CD4-positive, alpha-beta T cell treated with Interleukin-4 for 1 hour (primary cell): ENCODE measurements around the gene IQCF5.
"Not testable (repeated sequence)": the region's sequence is repeated elsewhere in the genome, so short reads cannot be mapped to it uniquely, and the experiment has no call there.

Experiments used
- DNase-seq, 2 donors: peaks; one replicate each; pipeline ENCODE4 v3.0.0-alpha.2; 2020 to 2022

The IQCF5 gene

DNA sequence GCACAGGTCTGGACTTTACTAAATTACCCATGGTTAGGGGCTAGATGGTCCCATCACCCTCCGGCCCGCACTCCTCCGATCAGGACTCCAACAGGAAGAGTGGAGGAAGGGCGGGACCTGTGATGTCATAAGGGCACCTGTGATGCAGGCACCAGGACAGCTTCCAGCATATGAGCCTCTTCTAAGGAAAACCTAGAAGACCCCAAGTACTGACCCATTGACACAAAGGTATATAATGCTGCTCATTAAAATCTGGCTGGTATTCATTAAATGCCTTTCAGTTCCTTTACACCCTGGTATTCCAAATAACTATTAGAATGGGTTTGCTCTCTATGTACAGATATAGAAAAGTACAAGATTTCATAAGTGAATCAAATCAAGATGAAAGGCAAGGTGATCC, at the start of gene IQCF5:
Gene IQCF5 (minus strand): TSS at position 101 of the 400 bp plus-strand sequence. CDS start 70 bp downstream, at position 31.
- DNase-seq: no peak

GRCh38 chr3:51921081-51921578, 45.7 kb upstream of the IQCF5 start:
- DNase-seq: no peak

- DNase-seq: no peak
Observed at GRCh38 chr3:51916418-51916817, 41.0 kb upstream of the IQCF5 start.

DNA sequence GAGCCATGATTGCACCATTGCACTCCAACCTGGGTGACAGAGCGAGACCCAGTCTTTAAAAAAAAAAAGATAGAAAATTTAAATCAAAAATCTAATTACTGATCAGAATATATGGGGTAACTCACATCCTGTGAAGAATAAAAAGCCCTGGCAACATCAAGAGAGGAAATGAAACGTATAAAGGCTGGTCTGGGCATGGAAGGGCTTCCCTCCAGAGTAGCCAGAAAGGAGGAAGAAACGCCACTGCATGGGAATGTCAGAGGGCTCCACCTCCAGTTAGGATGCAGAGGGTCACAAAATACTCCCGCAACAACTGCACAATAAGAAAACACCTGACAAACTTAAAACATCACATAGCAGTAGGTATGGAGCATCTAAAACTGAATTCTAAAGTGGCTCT, 32.6 kb upstream of the IQCF5 start:
- DNase-seq: no peak

GRCh38 chr3:51904034-51904823, 28.8 kb upstream of the IQCF5 start:
- DNase-seq: no peak

GRCh38 chr3:51902361-51902760, 27.0 kb upstream of the IQCF5 start:
- DNase-seq: not testable (repeated sequence)

- not testable (repeated sequence) for DNase-seq
Observed at GRCh38 chr3:51900043-51900442, 24.6 kb upstream of the IQCF5 start.

DNA sequence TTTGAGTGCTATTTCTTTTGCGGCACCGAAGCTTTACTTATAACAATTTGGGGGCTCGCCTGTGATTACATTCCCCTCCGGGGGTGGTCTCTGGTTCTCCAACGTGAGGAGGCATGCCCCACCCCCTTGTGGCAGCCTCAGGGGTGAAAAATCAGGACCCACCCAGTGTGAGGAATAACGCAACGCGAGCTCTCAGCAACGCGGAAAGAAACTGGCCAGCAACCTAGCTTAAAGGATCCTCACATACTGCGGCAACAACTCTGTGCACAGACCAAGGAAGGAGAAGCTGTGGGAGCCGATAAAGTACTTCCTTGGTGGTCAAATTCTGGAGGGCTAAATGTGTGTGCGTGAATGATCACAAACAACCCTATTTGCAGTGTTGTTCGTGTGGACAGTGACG, 22.0 kb upstream of the IQCF5 start:
- DNase-seq: no peak

DNA sequence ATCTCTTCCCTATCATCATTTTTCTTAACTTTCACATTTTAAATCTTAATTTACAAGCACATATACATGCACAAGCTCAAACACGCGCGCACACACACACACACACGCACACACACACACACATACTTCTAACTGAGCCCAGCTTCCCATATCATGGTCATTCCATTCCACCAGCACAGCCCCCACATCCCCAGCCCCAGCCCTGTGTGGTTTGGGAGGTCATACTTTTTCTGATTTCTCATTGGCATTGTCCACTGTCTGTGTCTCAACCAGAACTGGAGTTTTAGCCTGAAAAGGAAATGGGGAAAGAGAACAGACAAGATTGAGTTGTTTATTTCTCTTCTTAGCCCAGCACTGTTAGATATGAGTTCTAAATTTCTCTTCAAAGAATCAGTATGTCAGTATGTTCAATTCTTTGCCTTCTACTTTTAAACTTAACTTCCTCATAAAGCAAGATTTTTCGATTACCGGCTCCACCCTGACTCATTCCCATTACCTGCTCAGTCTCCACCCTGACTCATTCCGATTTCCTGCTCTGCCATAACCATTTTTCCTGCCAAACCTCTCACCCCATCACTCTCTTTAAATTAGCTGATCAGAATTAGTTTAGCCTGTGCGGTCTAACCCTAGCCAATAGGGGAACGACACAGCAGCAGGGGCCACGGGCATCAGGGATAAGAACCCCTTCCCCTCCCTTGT, 21.4 kb upstream of the IQCF5 start:
- no peak for DNase-seq

- no peak for DNase-seq
Observed at GRCh38 chr3:51894939-51895338, 19.5 kb upstream of the IQCF5 start.

GRCh38 chr3:51894391-51894790, 19.0 kb upstream of the IQCF5 start:
- no peak for DNase-seq

- DNase-seq: no peak
Observed at GRCh38 chr3:51891242-51892039, 16.0 kb upstream of the IQCF5 start.

DNA sequence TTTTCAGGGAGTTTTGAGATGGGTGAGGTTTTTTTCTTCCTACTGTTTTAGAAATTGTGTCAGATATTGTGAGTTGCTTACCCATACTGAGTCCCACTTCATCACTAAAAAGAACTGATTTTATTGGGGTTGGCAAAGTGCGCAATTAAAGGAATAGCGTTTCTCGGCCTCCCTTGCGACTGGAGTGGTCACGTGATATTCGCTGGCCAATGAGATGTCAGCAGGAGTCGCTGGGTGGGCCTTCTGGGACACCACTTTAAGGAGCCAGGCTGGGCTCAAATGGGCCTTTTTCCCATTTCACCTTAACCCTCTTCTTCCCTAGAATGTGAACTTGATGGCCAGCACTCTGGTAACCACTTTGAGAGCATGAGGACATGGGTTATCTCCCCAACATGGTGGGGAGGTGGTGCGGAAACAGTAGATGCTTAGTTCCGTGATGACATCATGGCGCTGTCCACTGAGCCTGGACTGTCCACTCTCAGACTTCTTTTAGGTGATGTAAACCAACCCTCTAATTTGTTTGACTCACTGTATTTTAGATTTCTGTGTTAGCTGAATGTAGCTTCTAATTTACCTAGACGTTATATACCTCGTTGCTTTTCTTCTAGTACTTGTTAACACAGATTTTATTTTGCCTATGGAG, 13.2 kb upstream of the IQCF5 start:
- no peak for DNase-seq

DNA sequence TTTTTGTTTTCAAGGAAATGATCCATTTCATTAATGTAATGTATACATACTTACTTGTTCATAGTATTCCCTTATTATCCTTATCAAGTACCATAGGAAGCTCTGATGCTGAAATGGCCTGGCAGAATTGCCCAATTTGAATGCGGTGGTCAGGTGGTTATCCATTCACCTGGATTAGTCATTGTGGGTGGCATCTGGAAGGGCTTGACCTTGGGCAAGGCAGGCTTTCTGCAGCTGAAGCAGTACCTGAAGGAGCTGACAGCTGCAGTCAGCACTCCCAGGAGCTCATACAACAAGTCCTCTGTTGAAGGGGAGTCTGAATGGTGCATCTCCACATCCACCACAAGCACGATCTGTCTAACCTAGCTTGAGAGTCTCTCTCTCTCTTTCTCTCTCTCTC, 12.2 kb upstream of the IQCF5 start:
- no peak for DNase-seq

DNA sequence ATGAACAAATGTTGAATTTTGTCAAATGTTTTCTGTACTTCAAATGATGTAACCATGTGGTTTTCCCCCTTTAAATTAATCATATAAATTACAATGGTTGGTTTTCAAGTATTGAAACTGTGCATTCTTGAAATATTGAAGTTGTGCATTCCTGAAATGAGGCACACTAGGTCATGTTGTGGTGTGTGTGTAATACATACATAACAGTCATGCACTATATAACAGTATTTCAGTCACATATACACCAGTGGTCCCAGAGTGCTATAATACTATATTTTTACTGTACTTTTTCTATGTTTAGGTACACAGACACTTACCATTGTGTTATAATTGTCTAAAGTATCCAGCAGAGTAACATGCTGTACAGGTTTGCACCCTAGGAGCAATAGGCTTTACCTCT, 11.0 kb upstream of the IQCF5 start:
- DNase-seq: no peak

DNA sequence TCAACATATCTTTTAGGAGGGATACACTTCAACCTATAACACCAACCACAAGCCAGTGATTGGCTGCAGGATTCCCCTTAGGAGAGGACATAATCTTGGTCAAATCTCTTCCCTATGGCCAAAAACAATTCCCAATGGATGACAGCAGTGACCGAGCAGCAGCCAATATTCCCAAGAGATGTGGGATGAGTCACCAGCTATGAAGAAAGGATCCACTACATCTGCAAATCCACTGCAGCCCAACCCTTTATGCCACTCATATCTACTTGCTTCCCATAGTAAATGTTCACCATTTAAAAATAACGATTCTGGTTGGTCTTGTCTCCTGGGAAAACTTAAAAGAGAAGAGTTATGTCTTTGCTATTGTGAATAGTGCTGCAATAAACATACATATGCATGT, 4.5 kb upstream of the IQCF5 start:
- no peak for DNase-seq

DNA sequence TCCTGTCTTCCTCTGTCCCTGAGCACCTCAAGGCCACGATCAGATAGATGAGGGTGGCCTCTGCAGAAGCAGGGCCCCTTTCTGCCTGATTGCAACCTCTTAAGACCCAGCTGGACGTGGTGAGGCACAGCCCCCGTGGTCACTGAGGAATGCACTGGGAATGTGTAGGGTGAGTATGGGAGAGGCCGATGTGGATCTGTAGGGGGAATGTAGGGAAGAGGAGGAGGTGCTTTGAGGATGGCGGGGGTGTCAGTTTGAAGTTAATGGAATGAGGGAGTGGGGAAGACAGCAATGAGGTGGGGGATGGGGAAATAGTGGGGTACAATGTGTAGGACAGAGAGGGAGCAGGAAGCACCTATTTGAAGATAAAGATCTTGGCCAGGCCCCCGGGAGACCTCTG, 785 bp upstream of the IQCF5 start:
- no peak for DNase-seq

DNA sequence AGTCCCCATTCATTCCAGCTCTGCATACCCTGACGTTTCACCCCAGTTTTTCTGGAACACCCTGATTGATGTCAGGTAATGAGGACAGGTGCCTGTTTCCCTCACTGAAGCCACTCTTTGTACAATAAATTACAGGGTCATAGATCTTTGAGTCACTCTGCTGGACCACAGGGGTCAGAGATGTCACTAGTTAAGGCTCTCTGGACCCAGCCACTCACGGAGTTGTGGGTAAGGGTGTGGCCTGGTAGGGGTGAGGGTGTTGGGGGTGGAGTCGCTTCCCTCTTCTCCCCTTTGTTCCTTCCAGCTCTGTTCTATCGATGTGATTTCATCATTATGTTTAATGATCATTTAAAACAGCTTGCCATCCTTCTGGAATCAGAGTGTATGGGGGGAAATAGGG, 512 bp downstream of the IQCF5 start:
- no peak for DNase-seq

- DNase-seq: no peak
Observed at GRCh38 chr3:51874411-51874810, 990 bp downstream of the IQCF5 start.

- no peak for DNase-seq
Observed at GRCh38 chr3:51873876-51874275, 1.5 kb downstream of the IQCF5 start.

- DNase-seq: no peak
Observed at GRCh38 chr3:51873253-51873766, 2.1 kb downstream of the IQCF5 start.

- no peak for DNase-seq
Observed at GRCh38 chr3:51869304-51869703, 6.1 kb downstream of the IQCF5 start.

DNA sequence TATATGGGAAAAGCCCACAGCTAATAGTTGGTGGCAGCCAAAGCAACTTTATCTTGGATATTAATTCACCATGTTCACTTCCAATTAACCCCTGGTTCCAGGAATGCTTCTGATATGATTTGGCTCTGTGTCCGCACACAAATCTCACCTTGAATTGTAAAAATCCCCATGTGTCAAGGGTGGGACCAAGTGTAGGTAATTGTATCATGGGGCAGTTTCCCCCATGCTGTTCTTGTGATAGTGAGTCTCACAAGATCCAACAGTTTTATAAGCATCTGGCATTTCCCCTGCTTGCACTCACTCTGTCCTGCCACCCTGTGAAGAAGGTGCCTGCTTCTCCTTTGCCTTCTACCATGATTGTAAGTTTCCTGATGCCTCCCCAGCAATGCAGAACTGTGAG, 6.5 kb downstream of the IQCF5 start:
- not testable (repeated sequence) for DNase-seq
